HFFc6 (cell line): ENCODE data around the gene CARHSP1. TPM values are rescaled to one million over a fixed set of nuclear protein-coding genes. Genes with fewer than 3 reads are reported as not detected.
"Not testable (repeated sequence)": the region's sequence is repeated elsewhere in the genome, so short reads cannot be mapped to it uniquely, and the experiment has no call there.

Source experiments
- DNase-seq: peaks from one replicate; pipeline ENCODE4 v3.0.0-alpha.2; 2018
- H3K27ac Mint-ChIP-seq: 2 replicates; pipeline ENCODE4 v1.8.0; 2020; ENCODE audit warnings: mild to moderate bottlenecking, mixed read lengths
- H3K27me3 Mint-ChIP-seq: 2 replicates; pipeline ENCODE4 v1.8.0; 2021; ENCODE audit warnings: mild to moderate bottlenecking, moderate library complexity, mixed read lengths; ENCODE audit not compliant: insufficient read depth
- H3K36me3 Mint-ChIP-seq: 2 replicates; pipeline ENCODE4 v1.8.0; 2021; ENCODE audit warnings: low read depth, mixed read lengths
- H3K4me1 Mint-ChIP-seq: 2 replicates; pipeline ENCODE4 v1.8.0; 2020; ENCODE audit warnings: low read depth, mixed read lengths
- H3K4me3 Mint-ChIP-seq: 2 replicates; pipeline ENCODE4 v1.8.0; 2020; ENCODE audit warnings: mild to moderate bottlenecking, moderate library complexity, mixed read lengths
- H3K9me3 Mint-ChIP-seq: 2 replicates; pipeline ENCODE4 v1.8.0; 2020; ENCODE audit warnings: mild to moderate bottlenecking, mixed read lengths
- CTCF ChIP-seq: fragments of 200-600 bp; sonication (generic); IDR thresholded peaks from 2 replicates; pipeline ENCODE4 v1.5.0; 2021; ENCODE audit warnings: antibody characterized with exemption, mild to moderate bottlenecking
- total RNA-seq, 6 experiments: library from RNA; stranded (reverse); fragmentation: NEBNext Ultra II Directional; extraction: Animal tissue kit (Norgen Biotek cat#: 25700); gene quantifications; 2 replicates in 1 of 6; 3 replicates in 5 of 6; pipeline ENCODE4 v1.2.3, GENCODE V29; 2021

Gene CARHSP1
- total RNA-seq, 6 experiments from 2014 or later: 91.4 to 114 (median 97.9) TPM

DNA sequence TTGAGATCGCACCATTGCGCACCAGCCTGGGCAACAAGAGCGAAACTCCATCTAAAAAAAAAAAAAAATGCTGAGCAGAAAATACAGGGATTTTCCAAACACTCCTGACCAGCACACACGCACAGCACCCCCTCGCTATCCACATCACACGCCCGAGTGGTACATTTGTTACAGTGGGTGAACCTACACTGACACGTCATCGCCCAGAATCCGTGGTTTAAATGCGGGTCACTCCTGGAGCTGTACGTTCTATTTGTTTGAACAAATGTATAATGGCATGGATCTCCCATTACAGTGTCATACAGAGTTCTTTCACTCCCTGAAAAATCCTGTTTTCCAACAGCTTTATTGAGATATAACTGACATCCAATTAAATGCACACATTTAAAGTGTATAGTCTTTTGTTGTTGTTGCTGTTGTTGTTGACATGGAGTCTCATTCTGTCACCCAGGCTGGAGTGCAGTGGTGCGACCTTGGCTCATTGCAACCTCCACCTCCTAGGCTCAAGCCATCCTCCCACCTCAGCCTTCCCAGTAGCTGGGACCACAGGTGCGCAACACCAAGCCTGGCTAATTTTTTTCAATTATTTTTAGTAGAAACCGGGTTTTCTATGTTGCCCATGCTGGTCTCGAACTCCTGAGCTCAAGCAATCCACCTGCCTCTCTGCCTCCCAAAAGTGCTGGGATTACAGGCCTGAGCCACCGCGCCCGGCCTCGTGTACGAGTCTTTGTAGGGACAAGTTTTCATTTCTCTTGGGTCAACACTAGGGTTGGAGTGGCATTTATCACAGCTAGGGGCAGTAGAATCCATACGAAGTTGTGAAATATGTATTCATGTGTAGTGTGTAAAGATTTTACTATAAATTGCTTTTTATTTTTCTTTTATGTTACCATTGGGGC is 4.4 kb upstream of the CARHSP1 start:
- Mint-ChIP-seq H3K4me1 (peaks cover 28% of the 10 kb centered on the region), H3K36me3 (no peaks in the 10 kb centered on the region), H3K27ac (no peak overlapping the region), H3K9me3 (no peaks in the 10 kb centered on the region), H3K4me3 (no peak overlapping the region), H3K27me3 (peaks cover 1% of the 10 kb centered on the region; the same call in 1 of the 2 replicates)
- no peak for DNase-seq
- peak; percentile 56 for TF ChIP-seq CTCF

GRCh38 chr16:8872071-8872470 is 3.3 kb upstream of the CARHSP1 start:
- Mint-ChIP-seq H3K27ac (no peak overlapping the region), H3K36me3 (no peaks in the 10 kb centered on the region), H3K4me3 (no peak overlapping the region), H3K9me3 (no peaks in the 10 kb centered on the region), H3K27me3 (peaks cover 3% of the 10 kb centered on the region; the same call in 1 of the 2 replicates), H3K4me1 (peaks cover 23% of the 10 kb centered on the region)
- no peak for TF ChIP-seq CTCF
- DNase-seq: no peak

DNA sequence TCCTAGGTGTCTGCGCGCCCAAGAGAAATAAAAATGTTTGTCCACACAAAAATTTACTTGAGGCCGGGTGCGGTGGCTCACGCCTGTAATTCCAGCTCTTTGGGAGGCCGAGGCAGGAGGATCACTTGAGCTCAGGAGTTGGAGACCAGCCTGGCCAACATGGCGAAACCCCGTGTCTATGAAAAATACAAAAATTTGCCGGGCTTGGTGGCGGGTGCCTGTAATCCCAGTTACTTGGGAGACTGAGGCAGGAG is 1.1 kb upstream of the CARHSP1 start:
- H3K9me3 Mint-ChIP-seq, H3K36me3 Mint-ChIP-seq, DNase-seq, H3K27ac Mint-ChIP-seq, H3K4me3 Mint-ChIP-seq, H3K27me3 Mint-ChIP-seq: not testable (repeated sequence)
- H3K4me1 Mint-ChIP-seq: peaks cover 41% of the 10 kb centered on the region

GRCh38 chr16:8869212-8869987 is 594 bp upstream of the CARHSP1 start:
- Mint-ChIP-seq H3K4me3 (peak overlapping the region; percentile 86), H3K9me3 (no peaks in the 10 kb centered on the region), H3K27me3 (peaks cover 4% of the 10 kb centered on the region), H3K4me1 (peaks cover 47% of the 10 kb centered on the region), H3K27ac (peak overlapping the region; percentile 66), H3K36me3 (no peaks in the 10 kb centered on the region)
- TF ChIP-seq CTCF: peak; percentile 7; the same call in 1 of the 2 replicates
- DNase-seq: no peak

GRCh38 chr16:8867932-8868415 is 832 bp downstream of the CARHSP1 start:
- Mint-ChIP-seq H3K27me3 (peaks cover 7% of the 10 kb centered on the region), H3K36me3 (no peaks in the 10 kb centered on the region), H3K4me3 (peak overlapping the region; percentile 92), H3K27ac (peak overlapping the region; percentile 81), H3K9me3 (no peaks in the 10 kb centered on the region), H3K4me1 (peaks cover 56% of the 10 kb centered on the region)
- TF ChIP-seq CTCF: no peak
- DNase-seq: no peak
